CD4-positive, alpha-beta T cell treated with Interleukin-4 for 1 hour (primary cell): ENCODE results near the gene SPTBN1.
"Not testable (repeated sequence)": the region's sequence is repeated elsewhere in the genome, so short reads cannot be mapped to it uniquely, and the experiment has no call there.

Experiments
- DNase-seq, 2 donors: peaks; one replicate each; pipeline ENCODE4 v3.0.0-alpha.2; 2020 to 2022

The SPTBN1 gene

GRCh38 chr2:54504866-54505265, 48.7 kb downstream of the SPTBN1 start:
- no peak for DNase-seq

GRCh38 chr2:54508541-54508940, 52.4 kb downstream of the SPTBN1 start:
- DNase-seq = no peak

- DNase-seq = not testable (repeated sequence)
These were observed 52.9 kb downstream of the SPTBN1 start for GRCh38 chr2:54509043-54509442.

- no peak for DNase-seq
These were observed 54.8 kb downstream of the SPTBN1 start for GRCh38 chr2:54510916-54511315.

GRCh38 chr2:54512183-54512582, 56.1 kb downstream of the SPTBN1 start:
- no peak for DNase-seq

GRCh38 chr2:54512663-54513362, 56.7 kb downstream of the SPTBN1 start:
- DNase-seq = no peak

GRCh38 chr2:54513363-54513715, 57.2 kb downstream of the SPTBN1 start:
- DNase-seq = no peak

- no peak for DNase-seq
These were observed 58.9 kb downstream of the SPTBN1 start for GRCh38 chr2:54514822-54515569.

GRCh38 chr2:54516842-54517241, 60.7 kb downstream of the SPTBN1 start:
- no peak for DNase-seq

- not testable (repeated sequence) for DNase-seq
These were observed 61.9 kb downstream of the SPTBN1 start for GRCh38 chr2:54518016-54518415.

GRCh38 chr2:54518430-54518829, 62.3 kb downstream of the SPTBN1 start:
- DNase-seq = no peak

- DNase-seq = no peak
These were observed 63.8 kb downstream of the SPTBN1 start for GRCh38 chr2:54519841-54520459.

- no peak for DNase-seq
These were observed 64.6 kb downstream of the SPTBN1 start for GRCh38 chr2:54520687-54521086.

- peak; percentile 79 to 83 for DNase-seq
These were observed 66.6 kb downstream of the SPTBN1 start for GRCh38 chr2:54522624-54523281.

GRCh38 chr2:54523324-54523959, 67.3 kb downstream of the SPTBN1 start:
- DNase-seq = no peak

- no peak for DNase-seq
These were observed 68.3 kb downstream of the SPTBN1 start for GRCh38 chr2:54524226-54524991.

GRCh38 chr2:54525321-54525720, 69.2 kb downstream of the SPTBN1 start:
- DNase-seq = no peak

- no peak for DNase-seq
These were observed 70.2 kb downstream of the SPTBN1 start for GRCh38 chr2:54526226-54526879.

- DNase-seq = no peak
These were observed 72.3 kb downstream of the SPTBN1 start for GRCh38 chr2:54528311-54528955.

- DNase-seq = not testable (repeated sequence)
These were observed 73.4 kb downstream of the SPTBN1 start for GRCh38 chr2:54529518-54529917.

- DNase-seq = no peak
These were observed 73.8 kb downstream of the SPTBN1 start for GRCh38 chr2:54529935-54530334.
